ENCODE measurements around the gene CES2.

DNA sequence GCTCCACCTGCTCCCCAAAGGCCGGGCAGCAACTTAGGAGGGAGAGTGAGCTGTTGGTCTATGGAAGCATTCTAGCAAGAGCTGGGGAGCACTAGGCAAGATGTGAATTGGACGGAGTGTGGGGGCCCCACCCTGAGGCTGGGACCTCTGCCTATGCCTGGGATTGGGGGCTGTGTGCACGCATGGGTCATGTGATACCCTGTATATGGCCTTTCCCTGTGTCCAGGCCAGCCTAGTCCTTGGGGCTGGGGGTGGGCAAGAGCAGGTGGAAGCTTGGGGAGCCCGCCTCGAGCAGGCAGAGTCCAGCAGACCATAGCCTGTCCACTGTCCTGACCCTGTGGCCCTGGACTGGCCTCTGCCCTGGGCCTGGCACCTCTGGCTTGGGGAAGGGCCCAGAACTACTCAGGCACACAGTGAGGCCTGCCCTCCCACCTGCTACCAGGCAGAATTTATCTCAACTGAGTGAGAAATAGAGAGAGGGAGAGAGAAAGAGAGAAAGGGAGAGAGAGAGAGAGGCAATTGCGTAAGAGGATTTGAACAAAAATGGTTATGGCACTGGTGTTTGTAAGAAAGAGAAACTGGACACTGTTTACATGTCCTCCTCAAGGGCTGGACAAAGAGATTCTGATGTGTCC lies 35.9 kb upstream of the CES2 start:
- TF ChIP-seq EZH2 (IDR thresholded peaks at IDR 0.05): no peak
- TF ChIP-seq POLR2AphosphoS5 (IDR thresholded peaks at IDR 0.05; ENCODE audit: borderline replicate concordance, low read depth, low read length): no peak
- no peak for TF ChIP-seq FOXP2 (optimal IDR thresholded peaks at IDR 0.05; ENCODE audit: control extremely low read depth, extremely low read length, insufficient read depth)

All from SK-N-MC (cell line).